Ramos (cell line): ENCODE results near the gene LACTB.

ENCODE experiments used
- in situ Hi-C: fragments of 300-500 bp; cut with MboI; formaldehyde crosslinking; loops from one replicate; pipeline ENCODE4 v1.14.3; 2022; ENCODE audit warnings: low sequenced_read_pairs; ENCODE audit not compliant: unreplicated experiment

Gene LACTB, protein sequence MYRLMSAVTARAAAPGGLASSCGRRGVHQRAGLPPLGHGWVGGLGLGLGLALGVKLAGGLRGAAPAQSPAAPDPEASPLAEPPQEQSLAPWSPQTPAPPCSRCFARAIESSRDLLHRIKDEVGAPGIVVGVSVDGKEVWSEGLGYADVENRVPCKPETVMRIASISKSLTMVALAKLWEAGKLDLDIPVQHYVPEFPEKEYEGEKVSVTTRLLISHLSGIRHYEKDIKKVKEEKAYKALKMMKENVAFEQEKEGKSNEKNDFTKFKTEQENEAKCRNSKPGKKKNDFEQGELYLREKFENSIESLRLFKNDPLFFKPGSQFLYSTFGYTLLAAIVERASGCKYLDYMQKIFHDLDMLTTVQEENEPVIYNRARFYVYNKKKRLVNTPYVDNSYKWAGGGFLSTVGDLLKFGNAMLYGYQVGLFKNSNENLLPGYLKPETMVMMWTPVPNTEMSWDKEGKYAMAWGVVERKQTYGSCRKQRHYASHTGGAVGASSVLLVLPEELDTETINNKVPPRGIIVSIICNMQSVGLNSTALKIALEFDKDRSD

DNA sequence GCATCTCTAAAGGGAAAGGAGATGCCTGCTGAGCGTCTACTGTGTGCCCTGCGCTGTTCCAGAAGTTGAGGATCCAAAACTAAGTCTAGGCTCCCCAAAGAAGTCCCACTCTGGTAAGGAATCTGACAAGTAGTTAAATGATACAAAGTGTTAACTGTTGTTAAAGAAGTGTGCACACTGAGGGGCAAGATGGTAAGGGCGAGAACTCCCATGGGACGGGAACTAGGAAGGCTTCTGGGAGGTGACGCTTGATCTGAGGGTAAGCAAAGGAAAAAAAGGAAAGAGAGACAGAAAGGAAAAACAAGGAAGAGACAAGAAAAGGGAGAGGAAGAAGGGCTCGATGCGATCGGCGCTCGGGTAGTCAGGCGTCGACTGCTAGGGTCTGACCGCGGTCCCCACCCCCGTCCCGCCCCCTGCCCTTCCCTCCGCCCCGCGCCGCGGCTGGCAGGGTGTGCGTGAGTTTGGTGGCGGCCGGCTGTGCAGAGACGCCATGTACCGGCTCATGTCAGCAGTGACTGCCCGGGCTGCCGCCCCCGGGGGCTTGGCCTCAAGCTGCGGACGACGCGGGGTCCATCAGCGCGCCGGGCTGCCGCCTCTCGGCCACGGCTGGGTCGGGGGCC lies at the start of gene LACTB:
Gene LACTB (plus strand): TSS at position 480 of the 620 bp plus-strand sequence. CDS start 11 bp downstream, at position 491.
- in situ Hi-C loops: no loop called here

DNA sequence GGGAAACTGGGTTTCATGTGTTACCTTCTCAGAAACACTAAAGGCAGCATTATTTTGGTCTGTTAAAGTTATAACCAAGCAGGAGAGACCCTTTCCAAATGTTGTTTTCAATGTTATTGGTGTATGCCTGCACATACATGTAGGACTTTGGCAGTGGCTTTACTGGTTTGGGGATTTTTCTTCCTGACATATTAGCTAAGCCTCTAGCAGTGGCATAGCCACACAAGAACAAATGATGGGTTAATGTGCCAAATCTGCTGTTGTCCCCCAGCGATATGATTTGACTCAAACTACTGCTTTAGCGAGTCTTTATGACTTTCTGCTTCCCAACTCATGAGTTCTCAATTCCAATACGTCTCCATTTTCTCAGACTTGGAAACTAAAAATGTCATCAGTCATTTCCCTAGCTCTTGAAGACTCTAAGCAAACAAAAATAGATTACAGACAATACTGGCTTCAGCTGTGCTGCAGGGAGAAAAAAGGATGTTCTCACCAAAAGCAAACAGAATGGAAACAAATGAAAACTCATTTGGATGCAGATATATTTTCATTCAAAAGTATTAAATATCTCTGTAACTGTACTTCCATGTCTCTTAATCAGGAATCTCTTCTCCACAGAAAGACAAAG lies 49.5 kb upstream of the LACTB start:
- in situ Hi-C loops: no loop called here

DNA sequence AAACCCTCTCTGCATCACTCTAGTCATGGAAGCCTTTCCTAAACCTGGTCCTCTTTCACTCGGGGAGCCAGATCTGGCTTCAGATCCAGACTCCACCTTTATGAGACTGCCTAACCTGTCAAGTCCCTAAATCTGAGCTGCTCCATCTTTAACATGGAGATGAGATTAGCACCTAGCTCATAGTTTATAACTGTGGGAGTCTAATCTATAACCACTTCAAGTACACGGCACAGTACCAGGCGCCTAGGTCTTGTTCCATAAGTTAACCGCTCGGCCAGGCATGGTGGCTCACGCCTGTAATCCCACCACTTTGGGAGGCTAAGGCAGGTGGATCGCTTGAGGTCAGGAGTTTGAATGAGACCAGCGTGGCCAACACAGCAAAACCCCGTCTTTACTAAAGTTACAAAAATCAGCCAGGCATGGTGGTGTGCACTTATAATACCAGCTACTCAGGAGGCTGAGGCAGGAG lies 48.8 kb upstream of the LACTB start:
- in situ Hi-C loops: no loop called here

DNA sequence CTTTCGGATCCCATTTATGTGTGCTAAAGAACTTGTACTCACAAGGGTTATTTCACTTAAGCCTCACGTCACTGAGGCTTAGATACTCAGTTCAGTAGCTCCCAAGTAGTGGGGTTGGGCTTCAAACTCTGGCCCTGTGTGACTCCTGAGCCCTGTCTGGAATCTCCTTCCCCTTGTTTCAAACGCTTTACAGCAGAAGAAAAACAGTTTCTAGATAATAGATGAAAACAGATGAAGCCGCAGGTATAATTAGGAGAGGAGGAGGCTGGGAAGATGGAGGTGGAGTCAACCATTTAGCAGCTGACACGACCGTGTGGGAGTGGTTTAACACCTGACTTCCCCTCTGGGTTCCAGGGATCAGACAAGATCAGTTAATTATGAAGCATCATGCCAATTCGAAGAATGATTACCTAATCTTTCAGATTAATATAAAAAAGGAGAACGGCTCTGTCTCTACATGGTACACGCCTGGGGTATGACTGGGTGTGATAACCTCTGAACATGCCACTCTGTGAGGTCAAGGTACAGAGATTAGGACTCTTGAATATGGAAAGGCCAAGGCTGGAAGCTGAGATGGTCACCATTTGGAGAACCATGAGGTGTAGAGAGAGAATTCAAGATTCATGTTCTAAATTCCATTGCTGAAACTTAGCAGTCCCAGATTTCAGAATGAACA lies 48.0 kb upstream of the LACTB start:
- in situ Hi-C loops: no loop called here

- in situ Hi-C loops: no loop called here
Observed at GRCh38 chr15:63075015-63075983, 46.4 kb upstream of the LACTB start.

DNA sequence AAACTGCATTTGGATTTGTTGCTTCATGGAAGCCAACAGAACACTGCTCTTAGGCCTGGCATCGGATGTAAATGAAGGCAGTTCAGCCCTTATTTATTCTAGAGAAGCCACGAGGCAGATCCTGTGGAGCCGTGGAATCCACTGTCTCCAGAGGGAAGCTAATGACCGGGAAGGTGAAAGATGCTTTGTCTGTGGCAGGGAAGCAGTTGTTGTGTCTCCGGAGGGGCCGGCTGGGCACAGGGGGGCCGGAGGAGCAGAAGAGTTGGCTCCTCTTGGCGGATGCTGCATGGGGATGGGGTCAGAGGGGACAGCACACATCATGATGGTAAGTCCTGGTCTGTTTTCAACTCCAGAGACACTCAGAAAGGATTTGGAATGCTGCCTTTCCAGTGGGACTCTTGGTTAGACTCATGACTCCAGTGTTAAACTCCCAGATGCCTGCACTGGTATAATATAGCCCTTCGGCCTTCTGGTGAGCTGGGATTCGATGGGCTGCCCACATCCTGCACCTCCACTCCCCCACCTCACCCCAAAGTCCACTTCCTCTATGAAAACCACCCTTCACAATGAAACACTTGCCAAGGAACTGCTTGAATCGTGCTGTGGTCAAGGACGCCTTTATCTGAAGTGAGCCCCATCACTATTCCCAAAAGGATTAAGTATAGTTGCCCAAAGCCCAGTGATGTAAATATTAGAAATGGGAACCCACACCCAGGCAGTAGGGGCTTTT lies 45.5 kb upstream of the LACTB start:
- in situ Hi-C loops: no loop called here

GRCh38 chr15:63076714-63077046 lies 45.0 kb upstream of the LACTB start:
- in situ Hi-C loops: no loop called here

DNA sequence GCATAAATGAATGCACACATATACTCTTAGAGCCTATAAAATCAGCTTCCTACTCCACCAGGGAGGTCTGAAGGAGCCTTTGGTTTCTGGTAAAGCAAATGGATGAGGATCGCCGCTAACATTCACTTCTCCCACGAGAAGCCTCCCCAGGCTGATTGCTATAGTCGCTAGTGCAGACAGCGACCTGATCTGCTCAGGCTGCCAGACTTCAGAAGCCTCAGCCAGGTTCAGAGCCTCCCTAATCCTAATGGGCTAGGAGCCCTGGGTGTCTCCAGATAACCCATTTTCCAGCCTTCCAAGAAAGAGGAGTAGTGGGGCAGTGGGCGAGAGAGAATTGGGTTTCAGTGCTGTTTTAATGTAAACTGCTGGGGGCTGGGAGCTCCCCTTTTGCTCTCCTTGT lies 43.7 kb upstream of the LACTB start:
- in situ Hi-C loops: no loop called here

DNA sequence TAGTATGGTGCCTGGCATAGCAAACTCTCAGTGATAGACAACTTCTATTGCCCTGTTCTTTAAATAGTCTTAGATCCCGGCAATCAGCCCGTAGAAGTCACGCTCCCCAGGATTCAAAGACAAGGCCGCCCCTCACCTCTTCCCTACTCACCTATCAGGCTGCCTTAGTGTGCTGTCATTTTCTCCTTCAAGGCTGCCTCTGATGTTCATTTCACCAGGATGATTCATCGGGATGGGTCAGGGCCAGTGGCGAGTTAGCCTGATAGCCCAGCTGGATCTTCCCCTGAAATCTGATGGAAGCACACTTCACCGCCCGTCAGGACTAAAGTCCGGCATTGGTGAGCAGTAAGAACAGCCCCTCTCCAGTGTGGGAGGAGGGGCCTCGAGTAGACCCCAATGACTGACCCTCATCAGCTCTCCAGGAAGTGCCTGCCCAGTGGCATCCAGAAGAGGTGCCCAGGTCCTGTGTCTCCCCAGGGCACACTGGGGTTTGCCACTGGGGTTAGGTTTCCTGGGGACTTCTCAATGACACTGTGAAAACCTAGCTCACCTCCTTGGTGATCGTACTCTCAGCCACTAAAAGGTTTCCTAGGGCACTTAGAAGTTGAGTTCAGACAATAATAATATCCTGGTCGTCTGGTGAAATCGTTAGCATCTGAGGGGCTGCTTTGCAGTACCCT lies 41.6 kb upstream of the LACTB start:
- in situ Hi-C loops: no loop called here

GRCh38 chr15:63080634-63081250 lies 40.9 kb upstream of the LACTB start:
- in situ Hi-C loops: no loop called here

DNA sequence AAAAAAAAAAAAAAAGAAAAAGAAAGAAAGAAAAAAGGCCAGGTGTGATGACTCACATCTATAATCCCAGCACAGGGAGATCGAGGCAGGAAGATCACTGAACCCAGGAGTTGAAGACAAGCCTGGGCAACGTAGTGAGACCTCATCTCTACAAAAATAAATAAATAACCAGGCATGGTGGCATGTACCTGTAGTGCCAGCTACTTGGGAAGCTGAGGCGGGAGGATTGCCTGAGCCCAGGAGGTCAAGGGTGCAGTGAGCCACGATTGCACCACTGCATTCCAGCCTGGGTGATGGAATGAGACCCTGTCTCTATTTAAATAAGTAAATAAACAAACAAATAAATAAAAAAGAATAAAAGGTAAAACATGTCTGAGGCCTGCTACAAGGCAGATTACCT lies 39.3 kb upstream of the LACTB start:
- in situ Hi-C loops: no loop called here

- in situ Hi-C loops: no loop called here
Observed at GRCh38 chr15:63083044-63083443, 38.6 kb upstream of the LACTB start.

- in situ Hi-C loops: no loop called here
Observed at GRCh38 chr15:63083541-63083940, 38.1 kb upstream of the LACTB start.

- in situ Hi-C loops: no loop called here
Observed at GRCh38 chr15:63084806-63085205, 36.9 kb upstream of the LACTB start.

- in situ Hi-C loops: no loop called here
Observed at GRCh38 chr15:63085289-63085688, 36.4 kb upstream of the LACTB start.

- in situ Hi-C loops: no loop called here
Observed at GRCh38 chr15:63086271-63086670, 35.4 kb upstream of the LACTB start.

DNA sequence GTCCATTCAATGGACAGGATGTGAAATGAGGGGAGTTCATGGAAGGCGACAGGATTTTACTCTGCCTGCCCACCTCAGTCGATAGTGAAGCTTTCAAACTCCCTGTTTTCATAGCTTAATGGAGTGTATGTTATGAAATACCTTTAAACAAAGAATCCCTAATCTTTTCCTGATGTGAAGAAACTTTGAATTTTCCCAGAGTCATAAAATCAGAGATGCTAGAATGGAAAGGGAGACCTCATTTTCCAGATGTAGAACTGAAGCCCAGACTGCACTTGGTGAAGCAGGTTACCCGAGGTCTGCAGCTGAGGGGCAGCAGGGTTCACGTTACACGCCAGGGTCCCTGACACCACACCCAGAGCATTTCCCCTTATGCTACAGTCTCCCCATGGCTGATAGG lies 34.7 kb upstream of the LACTB start:
- in situ Hi-C loops: no loop called here
